Retinal pigment epithelial cell (primary cell): ENCODE results near the gene SP3.

Experiments used
- DNase-seq: peaks from one replicate; pipeline ENCODE4 v3.0.0-alpha.2; 2010; ENCODE audit warnings: low read depth
- H3K4me3 ChIP-seq: 2 replicates; pipeline ENCODE4 v1.5.1; 2011; ENCODE audit warnings: mild to moderate bottlenecking, low read length, control low read depth, moderate library complexity
- TF ChIP-seq, protein P1 (sequence below): conservative IDR thresholded peaks from 2 replicates; pipeline ENCODE4 v1.5.1; 2011; ENCODE audit warnings: low read depth, low read length, control low read depth, inconsistent platforms

SP3 gene

DNA sequence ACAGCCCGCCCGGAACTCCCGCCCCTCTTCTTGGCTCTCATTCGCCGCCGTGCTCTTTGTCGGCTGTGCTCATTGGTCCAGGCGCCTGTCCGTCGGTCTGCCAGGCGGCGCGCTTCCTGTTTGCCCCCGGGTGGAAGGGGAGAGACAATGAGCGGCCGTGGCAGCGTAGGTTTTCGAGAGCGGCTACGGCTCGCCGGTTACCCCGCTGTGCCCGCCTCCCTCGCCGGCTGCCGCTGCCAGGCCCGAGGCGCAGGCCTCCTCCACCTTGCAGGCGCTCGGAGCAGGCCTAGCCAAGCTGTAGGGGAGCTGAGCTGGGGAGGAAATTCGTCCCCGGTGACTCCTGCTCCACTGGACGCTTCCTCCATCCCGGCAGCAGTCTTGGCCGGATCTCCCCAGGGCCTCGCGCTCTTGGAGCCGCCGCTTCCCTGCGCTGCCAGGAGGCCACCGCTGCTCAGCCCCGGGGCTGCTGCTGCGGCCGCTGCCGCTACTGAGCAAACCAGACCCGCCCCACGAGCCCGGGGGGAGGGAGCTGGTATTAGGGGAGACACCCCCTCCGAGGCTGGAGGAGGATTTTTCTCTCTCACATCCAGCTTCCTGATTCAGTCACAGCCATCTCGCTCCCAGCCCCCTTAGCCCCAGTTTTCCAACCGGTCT is at the start of gene SP3:
TSS of gene SP3 (minus strand) at position 2 of the 654 bp plus-strand sequence. CDS start 202 bp downstream, outside the sequence.
- DNase-seq: peak; percentile 92
- TF ChIP-seq, protein P1, sequence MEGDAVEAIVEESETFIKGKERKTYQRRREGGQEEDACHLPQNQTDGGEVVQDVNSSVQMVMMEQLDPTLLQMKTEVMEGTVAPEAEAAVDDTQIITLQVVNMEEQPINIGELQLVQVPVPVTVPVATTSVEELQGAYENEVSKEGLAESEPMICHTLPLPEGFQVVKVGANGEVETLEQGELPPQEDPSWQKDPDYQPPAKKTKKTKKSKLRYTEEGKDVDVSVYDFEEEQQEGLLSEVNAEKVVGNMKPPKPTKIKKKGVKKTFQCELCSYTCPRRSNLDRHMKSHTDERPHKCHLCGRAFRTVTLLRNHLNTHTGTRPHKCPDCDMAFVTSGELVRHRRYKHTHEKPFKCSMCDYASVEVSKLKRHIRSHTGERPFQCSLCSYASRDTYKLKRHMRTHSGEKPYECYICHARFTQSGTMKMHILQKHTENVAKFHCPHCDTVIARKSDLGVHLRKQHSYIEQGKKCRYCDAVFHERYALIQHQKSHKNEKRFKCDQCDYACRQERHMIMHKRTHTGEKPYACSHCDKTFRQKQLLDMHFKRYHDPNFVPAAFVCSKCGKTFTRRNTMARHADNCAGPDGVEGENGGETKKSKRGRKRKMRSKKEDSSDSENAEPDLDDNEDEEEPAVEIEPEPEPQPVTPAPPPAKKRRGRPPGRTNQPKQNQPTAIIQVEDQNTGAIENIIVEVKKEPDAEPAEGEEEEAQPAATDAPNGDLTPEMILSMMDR: no peak
- H3K4me3 ChIP-seq: peak within 1 kb of the TSS; percentile 80

- TF ChIP-seq, protein P1: no peak
- DNase-seq: no peak
- no peak overlapping the region for H3K4me3 ChIP-seq
These were observed 49.5 kb upstream of the SP3 start for GRCh38 chr2:174014699-174015070.

GRCh38 chr2:174014011-174014698 is 49.0 kb upstream of the SP3 start:
- H3K4me3 ChIP-seq: no peak overlapping the region
- DNase-seq: no peak

GRCh38 chr2:174013315-174013751 is 48.2 kb upstream of the SP3 start:
- no peak for DNase-seq
- TF ChIP-seq, protein P1: no peak
- peak overlapping the region; percentile 26 for H3K4me3 ChIP-seq

More at GRCh38 chr2:174014011-174014698, 49.0 kb upstream of the SP3 start:
- TF ChIP-seq, protein P1: no peak

- no peak for DNase-seq
- H3K4me3 ChIP-seq: peak overlapping the region; percentile 26
- TF ChIP-seq, protein P1: no peak
These were observed 47.5 kb upstream of the SP3 start for GRCh38 chr2:174012347-174013314.

DNA sequence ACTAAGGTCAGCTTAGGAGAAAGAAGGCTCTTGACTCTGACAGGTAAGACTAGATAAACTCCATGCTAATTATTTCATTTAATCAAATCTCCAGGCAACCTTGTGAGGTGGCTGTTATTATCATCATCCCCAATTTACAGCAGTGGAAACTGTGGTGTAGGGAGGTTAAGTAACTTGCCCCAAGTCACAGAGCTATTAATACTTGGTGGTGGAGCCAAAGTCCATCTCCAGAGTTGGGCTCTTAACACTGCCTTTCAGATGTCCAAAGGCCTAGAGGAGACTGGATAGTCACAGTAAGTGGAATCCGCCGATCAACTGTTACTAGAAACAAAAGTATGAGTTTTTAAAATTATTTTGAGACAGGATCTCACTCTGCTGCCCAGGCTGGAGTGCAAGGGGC is 46.6 kb upstream of the SP3 start:
- H3K4me3 ChIP-seq: no peak overlapping the region
- TF ChIP-seq, protein P1: no peak
- DNase-seq: no peak
